GM12873 (cell line): Measurements from ENCODE around the gene HYDIN.

Source experiments
- CTCF ChIP-seq: IDR thresholded peaks from 2 replicates; pipeline ENCODE4 v1.5.1; 2012; ENCODE audit warnings: low read depth, mild to moderate bottlenecking, moderate library complexity, low read length, control low read depth; ENCODE audit not compliant: insufficient read depth; ENCODE audit errors: missing control alignments

HYDIN gene

GRCh38 chr16:71247478-71247877 lies 17.0 kb upstream of the HYDIN start:
- no peak for TF ChIP-seq CTCF

GRCh38 chr16:71246309-71246708 lies 15.8 kb upstream of the HYDIN start:
- TF ChIP-seq CTCF = no peak

GRCh38 chr16:71244521-71244920 lies 14.0 kb upstream of the HYDIN start:
- no peak for TF ChIP-seq CTCF

- no peak for TF ChIP-seq CTCF
These were observed 12.1 kb upstream of the HYDIN start for GRCh38 chr16:71242601-71243000.

GRCh38 chr16:71242036-71242435 lies 11.5 kb upstream of the HYDIN start:
- no peak for TF ChIP-seq CTCF

GRCh38 chr16:71229344-71229743 lies 1.2 kb downstream of the HYDIN start:
- TF ChIP-seq CTCF = no peak

- TF ChIP-seq CTCF = no peak
These were observed 4.0 kb downstream of the HYDIN start for GRCh38 chr16:71226229-71227141.
